Transverse colon (tissue), 4 donors: ENCODE data around the gene EXT2.

Source experiments
- EP300 ChIP-seq: sonication (generic); formaldehyde crosslinking; IDR thresholded peaks from one replicate; pipeline ENCODE4 v1.6.1; 2017; ENCODE audit warnings: antibody characterized with exemption, low read depth
- POLR2AphosphoS5 ChIP-seq, 3 donors: sonication (generic); formaldehyde crosslinking; IDR thresholded peaks; one replicate each; pipeline ENCODE4 v1.6.1; 2016; ENCODE audit warnings: antibody characterized with exemption in 3 of 3
- TF ChIP-seq, protein P1 (sequence below), 5 experiments: fragments of 200-600 bp in 3 of 5; fragments of 450-650 bp in 2 of 5; sonication (generic) in 3 of 5; IDR thresholded peaks; 1 replicate in 2 of 5; 2 replicates in 3 of 5; pipeline ENCODE4 v1.5.1; 2016 to 2017; ENCODE audit warnings: antibody characterized with exemption in 5 of 5, inconsistent platforms in 3 of 5, mild to moderate bottlenecking in 2 of 5, moderate library complexity in 1 of 5

DNA sequence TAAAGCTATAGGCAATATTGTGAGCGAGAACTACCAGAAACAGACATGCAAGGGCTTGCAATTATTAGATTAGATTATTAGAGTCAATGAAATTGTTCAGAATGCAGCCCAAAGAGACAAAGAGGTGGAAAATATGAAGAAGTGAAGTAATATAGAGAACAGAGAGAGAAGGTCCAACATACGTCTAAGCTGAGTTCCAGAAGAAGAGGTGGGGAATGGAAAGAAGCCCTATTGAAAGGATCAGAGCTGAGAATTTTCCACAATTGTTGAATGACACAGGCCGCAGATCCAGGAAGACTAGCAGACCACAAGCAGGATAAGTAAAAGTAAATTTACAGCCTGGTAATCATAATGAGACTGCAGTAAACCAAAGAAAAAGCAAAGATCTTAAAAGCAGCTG lies 93.2 kb downstream of the EXT2 start:
- TF ChIP-seq, protein P1, sequence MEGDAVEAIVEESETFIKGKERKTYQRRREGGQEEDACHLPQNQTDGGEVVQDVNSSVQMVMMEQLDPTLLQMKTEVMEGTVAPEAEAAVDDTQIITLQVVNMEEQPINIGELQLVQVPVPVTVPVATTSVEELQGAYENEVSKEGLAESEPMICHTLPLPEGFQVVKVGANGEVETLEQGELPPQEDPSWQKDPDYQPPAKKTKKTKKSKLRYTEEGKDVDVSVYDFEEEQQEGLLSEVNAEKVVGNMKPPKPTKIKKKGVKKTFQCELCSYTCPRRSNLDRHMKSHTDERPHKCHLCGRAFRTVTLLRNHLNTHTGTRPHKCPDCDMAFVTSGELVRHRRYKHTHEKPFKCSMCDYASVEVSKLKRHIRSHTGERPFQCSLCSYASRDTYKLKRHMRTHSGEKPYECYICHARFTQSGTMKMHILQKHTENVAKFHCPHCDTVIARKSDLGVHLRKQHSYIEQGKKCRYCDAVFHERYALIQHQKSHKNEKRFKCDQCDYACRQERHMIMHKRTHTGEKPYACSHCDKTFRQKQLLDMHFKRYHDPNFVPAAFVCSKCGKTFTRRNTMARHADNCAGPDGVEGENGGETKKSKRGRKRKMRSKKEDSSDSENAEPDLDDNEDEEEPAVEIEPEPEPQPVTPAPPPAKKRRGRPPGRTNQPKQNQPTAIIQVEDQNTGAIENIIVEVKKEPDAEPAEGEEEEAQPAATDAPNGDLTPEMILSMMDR (IDR thresholded peaks at IDR 0.05), result no peak
- no peak for TF ChIP-seq EP300
- no peak for TF ChIP-seq POLR2AphosphoS5 (IDR thresholded peaks at IDR 0.05)
